GM04503 (cell line): ENCODE data around the gene NGLY1.

Experiments
- DNase-seq: peaks from one replicate; pipeline ENCODE4 v3.0.0-alpha.2; 2012; ENCODE audit warnings: low read depth

NGLY1 gene

GRCh38 chr3:25783661-25784512 lies 644 bp upstream of the NGLY1 start:
- no peak for DNase-seq

- DNase-seq: no peak
Observed at GRCh38 chr3:25782636-25782937, 656 bp downstream of the NGLY1 start.

- DNase-seq: no peak
Observed at GRCh38 chr3:25781758-25782594, 1.3 kb downstream of the NGLY1 start.

GRCh38 chr3:25781145-25781757 lies 2.0 kb downstream of the NGLY1 start:
- no peak for DNase-seq

- no peak for DNase-seq
Observed at GRCh38 chr3:25780618-25781017, 2.6 kb downstream of the NGLY1 start.

- DNase-seq: no peak
Observed at GRCh38 chr3:25775936-25776335, 7.3 kb downstream of the NGLY1 start.

GRCh38 chr3:25768851-25769250 lies 14.4 kb downstream of the NGLY1 start:
- no peak for DNase-seq

GRCh38 chr3:25751725-25752124 lies 31.5 kb downstream of the NGLY1 start:
- DNase-seq: no peak

- DNase-seq: no peak
Observed at GRCh38 chr3:25751048-25751447, 32.2 kb downstream of the NGLY1 start.

- DNase-seq: no peak
Observed at GRCh38 chr3:25749031-25749581, 34.1 kb downstream of the NGLY1 start.

GRCh38 chr3:25748189-25748588 lies 35.1 kb downstream of the NGLY1 start:
- DNase-seq: no peak

GRCh38 chr3:25747033-25747432 lies 36.2 kb downstream of the NGLY1 start:
- no peak for DNase-seq

GRCh38 chr3:25744470-25744869 lies 38.8 kb downstream of the NGLY1 start:
- DNase-seq: no peak

GRCh38 chr3:25728101-25728500 lies 55.1 kb downstream of the NGLY1 start:
- DNase-seq: no peak

GRCh38 chr3:25727316-25727715 lies 55.9 kb downstream of the NGLY1 start:
- DNase-seq: no peak

GRCh38 chr3:25725810-25726209 lies 57.4 kb downstream of the NGLY1 start:
- no peak for DNase-seq

GRCh38 chr3:25724948-25725645 lies 58.1 kb downstream of the NGLY1 start:
- no peak for DNase-seq

- DNase-seq: no peak
Observed at GRCh38 chr3:25723802-25724201, 59.4 kb downstream of the NGLY1 start.

GRCh38 chr3:25719321-25719720 lies 63.9 kb downstream of the NGLY1 start:
- DNase-seq: no peak

- no peak for DNase-seq
Observed at GRCh38 chr3:25713341-25713985, 69.8 kb downstream of the NGLY1 start.

GRCh38 chr3:25711090-25711489 lies 72.2 kb downstream of the NGLY1 start:
- no peak for DNase-seq

- no peak for DNase-seq
Observed at GRCh38 chr3:25708036-25708435, 75.2 kb downstream of the NGLY1 start.
